ENCODE results near the gene NMNAT1.

DNA sequence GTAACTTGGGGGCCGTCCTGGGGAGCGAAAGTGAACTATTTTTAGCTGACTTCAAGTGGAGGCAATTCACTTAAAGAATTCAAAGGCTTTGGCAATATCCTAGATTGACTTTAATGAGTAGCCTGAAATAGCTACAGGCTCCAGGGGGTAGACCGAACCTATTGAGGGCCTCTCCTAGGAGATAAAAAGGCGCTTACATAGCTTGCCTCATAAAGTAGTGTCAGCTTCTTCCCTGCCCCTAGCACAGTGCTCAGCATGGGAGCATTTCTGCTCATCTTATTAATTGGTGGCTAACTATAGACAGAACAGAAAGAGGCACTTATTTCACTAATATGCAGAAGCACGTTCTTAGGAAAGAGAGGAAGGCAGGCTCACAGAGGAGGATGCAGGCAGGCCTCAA lies 20.9 kb upstream of the NMNAT1 start:
- TF ChIP-seq EP300 (IDR thresholded peaks at IDR 0.05) (no peak), POLR2AphosphoS5 (IDR thresholded peaks at IDR 0.05) (no peak)
- TF ChIP-seq, protein P1, sequence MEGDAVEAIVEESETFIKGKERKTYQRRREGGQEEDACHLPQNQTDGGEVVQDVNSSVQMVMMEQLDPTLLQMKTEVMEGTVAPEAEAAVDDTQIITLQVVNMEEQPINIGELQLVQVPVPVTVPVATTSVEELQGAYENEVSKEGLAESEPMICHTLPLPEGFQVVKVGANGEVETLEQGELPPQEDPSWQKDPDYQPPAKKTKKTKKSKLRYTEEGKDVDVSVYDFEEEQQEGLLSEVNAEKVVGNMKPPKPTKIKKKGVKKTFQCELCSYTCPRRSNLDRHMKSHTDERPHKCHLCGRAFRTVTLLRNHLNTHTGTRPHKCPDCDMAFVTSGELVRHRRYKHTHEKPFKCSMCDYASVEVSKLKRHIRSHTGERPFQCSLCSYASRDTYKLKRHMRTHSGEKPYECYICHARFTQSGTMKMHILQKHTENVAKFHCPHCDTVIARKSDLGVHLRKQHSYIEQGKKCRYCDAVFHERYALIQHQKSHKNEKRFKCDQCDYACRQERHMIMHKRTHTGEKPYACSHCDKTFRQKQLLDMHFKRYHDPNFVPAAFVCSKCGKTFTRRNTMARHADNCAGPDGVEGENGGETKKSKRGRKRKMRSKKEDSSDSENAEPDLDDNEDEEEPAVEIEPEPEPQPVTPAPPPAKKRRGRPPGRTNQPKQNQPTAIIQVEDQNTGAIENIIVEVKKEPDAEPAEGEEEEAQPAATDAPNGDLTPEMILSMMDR (IDR thresholded peaks at IDR 0.05), result no peak

All from esophagus muscularis mucosa (tissue), 4 donors.